Keratinocyte (primary cell): ENCODE results near the gene PRR14L. TPM values are rescaled to one million over a fixed set of nuclear protein-coding genes. Genes with fewer than 3 reads are reported as not detected.
"Not testable (repeated sequence)": the region's sequence is repeated elsewhere in the genome, so short reads cannot be mapped to it uniquely, and the experiment has no call there.

Experiments used
- DNase-seq: peaks from one replicate; pipeline ENCODE4 v3.0.0-alpha.2; 2011; ENCODE audit warnings: low read depth, missing footprints, low spot score
- FAIRE-seq: peaks from 2 replicates; lab custom pipeline; 2011; peaks lifted over from hg19 to GRCh38; lab: Jason Lieb, UNC
- H2AFZ ChIP-seq: 2 replicates; pipeline ENCODE4 v1.6.0; 2012; ENCODE audit warnings: low read length, control low read depth, inconsistent platforms; ENCODE audit not compliant: control insufficient read depth
- H3K27ac ChIP-seq: 2 replicates; pipeline ENCODE4 v1.5.1; 2011; ENCODE audit warnings: low read length; ENCODE audit not compliant: control insufficient read depth, insufficient read depth
- H3K27me3 ChIP-seq: 3 replicates; pipeline ENCODE4 v1.6.0; 2011; ENCODE audit warnings: low read length; ENCODE audit not compliant: control insufficient read depth, insufficient read depth; ENCODE audit errors: extremely low read depth
- H3K36me3 ChIP-seq, 2 experiments: 2 replicates in 1 of 2; 3 replicates in 1 of 2; pipeline ENCODE4 v1.5.1; 2011; ENCODE audit warnings: low read length in 2 of 2, mild to moderate bottlenecking in 1 of 2; ENCODE audit not compliant: control insufficient read depth in 2 of 2, insufficient read depth in 2 of 2; ENCODE audit errors: extremely low read depth in 1 of 2
- H3K4me1 ChIP-seq: 3 replicates; pipeline ENCODE4 v1.5.1; 2011; ENCODE audit warnings: low read length; ENCODE audit not compliant: control insufficient read depth, insufficient read depth; ENCODE audit errors: extremely low read depth
- H3K4me2 ChIP-seq: 3 replicates; pipeline ENCODE4 v1.6.0; 2011; ENCODE audit warnings: low read depth, low read length; ENCODE audit not compliant: control insufficient read depth, insufficient read depth; ENCODE audit errors: extremely low read depth
- H3K4me3 ChIP-seq, 3 experiments: fragments of 200-600 bp in 1 of 3; sonication (generic) in 1 of 3; 2 replicates in 2 of 3; 3 replicates in 1 of 3; pipeline ENCODE4 v1.5.1; 2011 to 2016; ENCODE audit warnings: low read length in 3 of 3, mild to moderate bottlenecking in 3 of 3, control low read depth in 2 of 3, inconsistent platforms in 1 of 3, low read depth in 1 of 3, mixed read lengths in 1 of 3, mixed run types in 1 of 3, moderate library complexity in 1 of 3; ENCODE audit not compliant: control insufficient read depth in 2 of 3, insufficient read depth in 2 of 3; ENCODE audit errors: extremely low read depth in 1 of 3
- H3K79me2 ChIP-seq: 2 replicates; pipeline ENCODE4 v1.6.0; 2012; ENCODE audit warnings: low read length; ENCODE audit not compliant: control insufficient read depth, insufficient read depth
- H3K9ac ChIP-seq: 3 replicates; pipeline ENCODE4 v1.6.0; 2011; ENCODE audit warnings: low read length; ENCODE audit not compliant: control insufficient read depth, insufficient read depth; ENCODE audit errors: extremely low read depth
- H3K9me1 ChIP-seq: 3 replicates; pipeline ENCODE4 v1.6.0; 2011; ENCODE audit warnings: low read length; ENCODE audit not compliant: control insufficient read depth, insufficient read depth; ENCODE audit errors: extremely low read depth
- H3K9me3 ChIP-seq: 2 replicates; pipeline ENCODE4 v1.5.1; 2012; ENCODE audit warnings: low read depth, low read length; ENCODE audit not compliant: control insufficient read depth
- H4K20me1 ChIP-seq: 3 replicates; pipeline ENCODE4 v1.6.0; 2011; ENCODE audit warnings: low read length; ENCODE audit not compliant: control insufficient read depth, insufficient read depth; ENCODE audit errors: extremely low read depth
- CTCF ChIP-seq, 3 experiments: IDR thresholded peaks in 1 of 3; conservative IDR thresholded peaks in 1 of 3; optimal IDR thresholded peaks in 1 of 3; 2 replicates in 2 of 3; 3 replicates in 1 of 3; pipeline versions ENCODE3 to v1.5.1; 2011; ENCODE audit warnings: low read length in 3 of 3, mild to moderate bottlenecking in 3 of 3, moderate library complexity in 2 of 3, control low read depth in 1 of 3, inconsistent platforms in 1 of 3; ENCODE audit not compliant: insufficient read depth in 2 of 3; ENCODE audit errors: extremely low read depth in 1 of 3
- EZH2 ChIP-seq: IDR thresholded peaks from one replicate; pipeline ENCODE4 v1.6.1; 2012; ENCODE audit warnings: inconsistent platforms, mild to moderate bottlenecking, low read length, moderate library complexity
- dilution Hi-C: fragments of 300-500 bp; cut with MboI; formaldehyde crosslinking; loops from one replicate; pipeline ENCODE4 v1.7.0; 2020; ENCODE audit warnings: low sequenced_read_pairs; ENCODE audit not compliant: extremely low pct_ligation_motif_present
- polyA minus RNA-seq, 3 experiments: library from RNA; depleted of rRNA, polyadenylated mRNA; stranded (reverse); fragments of >200 nt; gene quantifications; 1 replicate in 1 of 3; 2 replicates in 1 of 3; 3 replicates in 1 of 3; pipeline ENCODE4 v1.2.3, GENCODE V29; 2011
- polyA plus RNA-seq, 5 experiments: library from polyadenylated mRNA; depleted of rRNA in 3 of 5; stranded (reverse) in 3 of 5; stranded (forward) in 1 of 5; unstranded in 1 of 5; fragments of >200 nt; gene quantifications; 1 replicate in 1 of 5; 2 replicates in 3 of 5; 3 replicates in 1 of 5; pipeline versions ENCODE4 v1.2.1 to v1.2.3, GENCODE V29; 2011 to 2012; ENCODE audit warnings: missing spikeins in 2 of 5, low read depth in 1 of 5, low replicate concordance in 1 of 5

PRR14L gene
- 12.3 to 14.0 TPM (median 13.6 TPM) in 3 replicates for polyA plus RNA-seq
- polyA plus RNA-seq (2011; ENCODE audit: low read depth): 19.1 TPM
- 6.4 and 9.5 TPM in 2 replicates for polyA plus RNA-seq (2011; cell fraction: cytosol; rRNA removed)
- 27.1 and 30.0 TPM in 2 replicates for polyA plus RNA-seq (2011; cell fraction: nucleus; rRNA removed)
- 11.1 and 13.5 TPM in 2 replicates for polyA plus RNA-seq (2012; ENCODE audit: low replicate concordance)
- polyA minus RNA-seq: 46.6 to 61.2 TPM (median 49.5 TPM) in 3 replicates
- 20.3 TPM for polyA minus RNA-seq (2011; cell fraction: cytosol; rRNA and poly(A)+ RNA removed)
- polyA minus RNA-seq (2011; cell fraction: nucleus; rRNA and poly(A)+ RNA removed): 49.2 and 74.6 TPM in 2 replicates

- no peaks in the 10 kb centered on the region for H3K27me3 ChIP-seq
- dilution Hi-C loops: no loop called here
- H3K36me3 ChIP-seq: peaks cover 0 to 3% of the 10 kb centered on the region in 2 experiments
- peak within 1 kb of the TSS; percentile 78 for H2AFZ ChIP-seq
- H3K9ac ChIP-seq: peak within 1 kb of the TSS; percentile 90
- peak; percentile 58 for DNase-seq
- peak within 1 kb of the TSS; percentile 78 for H3K27ac ChIP-seq
- H3K4me1 ChIP-seq: peaks cover 34% of the 10 kb centered on the region
- H3K4me2 ChIP-seq: peak within 1 kb of the TSS; percentile 77
- FAIRE-seq: peak; percentile 17
- H3K9me1 ChIP-seq: no peaks in the 10 kb centered on the region
- no peaks in the 10 kb centered on the region for H3K9me3 ChIP-seq
- no peaks in the 10 kb centered on the region for H4K20me1 ChIP-seq
- TF ChIP-seq EZH2 (no peak), CTCF (optimal IDR thresholded peaks at IDR 0.05 in 1 of 3, IDR thresholded peaks at IDR 0.05 in 1 of 3, conservative IDR thresholded peaks at IDR 0.05 in 1 of 3; ENCODE audit: extremely low read depth in 1 of 3, insufficient read depth in 2 of 3, low read length in 3 of 3) (peak in 1 of 3 experiments; percentile 20)
- peak within 1 kb of the TSS; percentile 70 to 97 (median 84) for H3K4me3 ChIP-seq
- H3K79me2 ChIP-seq: peaks cover 46% of the 10 kb centered on the region
Observed at GRCh38 chr22:31749636-31750364, at the start of gene PRR14L. Gene PRR14L (minus strand): TSS chr22:31750132. CDS start chr22:31738860, 11,272 bp downstream.

- H3K27me3 ChIP-seq, H3K79me2 ChIP-seq, H4K20me1 ChIP-seq, dilution Hi-C loops, H3K9me3 ChIP-seq, DNase-seq, H3K4me2 ChIP-seq, H3K4me1 ChIP-seq, H2AFZ ChIP-seq, FAIRE-seq, H3K4me3 ChIP-seq, H3K9me1 ChIP-seq, H3K9ac ChIP-seq: not testable (repeated sequence)
- H3K27ac ChIP-seq: peak overlapping the region; percentile 86
- H3K36me3 ChIP-seq: peaks cover 5 to 12% of the 10 kb centered on the region in 2 experiments
Observed at GRCh38 chr22:31799358-31799757, 49.4 kb upstream of the PRR14L start.
